GM23248 (cell line): ENCODE results near the gene CSH1. TPM values are rescaled to one million over a fixed set of nuclear protein-coding genes. Genes with fewer than 3 reads are reported as not detected.
"Not testable (repeated sequence)": the region's sequence is repeated elsewhere in the genome, so short reads cannot be mapped to it uniquely, and the experiment has no call there.

Source experiments
- DNase-seq: peaks from one replicate; pipeline ENCODE4 v3.0.0-alpha.2; 2015
- H2AFZ ChIP-seq: fragments of 200-600 bp; sonication (generic); 2 replicates; pipeline ENCODE4 v1.6.1; 2016; ENCODE audit warnings: antibody characterized with exemption
- H3F3A ChIP-seq: fragments of 200-600 bp; sonication (generic); 2 replicates; pipeline ENCODE4 v1.6.1; 2016; ENCODE audit warnings: mild to moderate bottlenecking, antibody characterized with exemption, mixed run types; ENCODE audit not compliant: insufficient read depth
- H3K27ac ChIP-seq: fragments of 200-600 bp; sonication (generic); 2 replicates; pipeline ENCODE4 v1.5.1; 2016; ENCODE audit warnings: mild to moderate bottlenecking
- H3K27me3 ChIP-seq: fragments of 200-600 bp; sonication (generic); replicated peaks from 2 replicates; pipeline ENCODE4 v1.6.1; 2016; ENCODE audit warnings: mild to moderate bottlenecking; ENCODE audit not compliant: insufficient read depth
- H3K36me3 ChIP-seq: fragments of 200-600 bp; sonication (generic); 2 replicates; pipeline ENCODE4 v1.6.1; 2016; ENCODE audit warnings: low read depth, mild to moderate bottlenecking
- H3K4me1 ChIP-seq: fragments of 200-600 bp; sonication (generic); 2 replicates; pipeline ENCODE4 v1.6.1; 2016; ENCODE audit warnings: mild to moderate bottlenecking; ENCODE audit not compliant: insufficient read depth
- H3K4me2 ChIP-seq: fragments of 200-600 bp; sonication (generic); one replicate; pipeline ENCODE4 v1.6.1; 2016; ENCODE audit warnings: mild to moderate bottlenecking; ENCODE audit not compliant: unreplicated experiment
- H3K4me3 ChIP-seq: fragments of 200-600 bp; sonication (generic); 2 replicates; pipeline ENCODE4 v1.5.1; 2016; ENCODE audit warnings: mild to moderate bottlenecking
- H3K79me2 ChIP-seq: fragments of 200-600 bp; sonication (generic); 2 replicates; pipeline ENCODE4 v1.6.1; 2016; ENCODE audit warnings: mild to moderate bottlenecking; ENCODE audit not compliant: insufficient read depth
- H3K9ac ChIP-seq: fragments of 200-600 bp; sonication (generic); 2 replicates; pipeline ENCODE4 v1.6.1; 2016; ENCODE audit warnings: mild to moderate bottlenecking
- H3K9me2 ChIP-seq: fragments of 200-600 bp; sonication (generic); 2 replicates; pipeline ENCODE4 v1.6.1; 2016; ENCODE audit warnings: mixed run types, mild to moderate bottlenecking, moderate library complexity; ENCODE audit not compliant: insufficient read depth
- H3K9me3 ChIP-seq: fragments of 200-600 bp; sonication (generic); one replicate; pipeline ENCODE4 v1.6.1; 2017; ENCODE audit warnings: low read depth
- H4K20me1 ChIP-seq: fragments of 200-600 bp; sonication (generic); 2 replicates; pipeline ENCODE4 v1.6.0; 2016; ENCODE audit not compliant: insufficient read depth
- EZH2 ChIP-seq: fragments of 200-600 bp; sonication (generic); IDR thresholded peaks from 2 replicates; pipeline ENCODE4 v1.6.1; 2018; ENCODE audit warnings: antibody characterized with exemption, mild to moderate bottlenecking; ENCODE audit not compliant: insufficient read depth, poor library complexity, severe bottlenecking
- EZH2phosphoT487 ChIP-seq: fragments of 200-600 bp; sonication (generic); IDR thresholded peaks from 2 replicates; pipeline ENCODE4 v1.6.1; 2018; ENCODE audit warnings: antibody characterized with exemption, moderate library complexity, mild to moderate bottlenecking, low read depth; ENCODE audit not compliant: insufficient read depth
- WGBS, 2 experiments: methylation state at CpG; one replicate each; pipeline ENCODE4 v1.1.6; 2015 to 2017; ENCODE audit warnings: low lambda C conversion rate in 2 of 2, low coverage in 1 of 2; ENCODE audit errors: missing lambda C conversion rate in 2 of 2; 5-methylcytosine and 5-hydroxymethylcytosine counted together
- in situ Hi-C: fragments of 300-500 bp; cut with MboI; formaldehyde crosslinking; loops from 2 replicates; pipeline ENCODE4 v1.15.0; 2020
- polyA plus RNA-seq: library from polyadenylated mRNA; unstranded; fragments of >200 nt; fragmentation: Nextera tagmentation; extraction: Ambion mirVana; gene quantifications from 2 replicates; pipeline ENCODE4 v1.2.1, GENCODE V29; 2016
- total RNA-seq: library from RNA; depleted of rRNA; stranded (reverse); fragments of >200 nt; shearing (Covaris generic); gene quantifications from 2 replicates; pipeline ENCODE4 v1.2.3, GENCODE V29; 2014

CSH1 gene
- total and polyA plus RNA-seq, 2 experiments from 2014 or later: not detected

GRCh38 chr17:63871646-63872365, 24.6 kb downstream of the CSH1 start:
- H3K9me3 ChIP-seq, H3K27ac ChIP-seq, in situ Hi-C loops, H2AFZ ChIP-seq, H3K4me3 ChIP-seq, H3K36me3 ChIP-seq, H4K20me1 ChIP-seq, H3K79me2 ChIP-seq, H3K4me2 ChIP-seq, H3K9me2 ChIP-seq, H3K9ac ChIP-seq, H3K27me3 ChIP-seq: not testable (repeated sequence)
- peak; percentile 32 for DNase-seq
- Histone ChIP-seq H3F3A (peaks cover 20% of the 10 kb centered on the region; the same call in 1 of the 2 replicates), H3K4me1 (peaks cover 15% of the 10 kb centered on the region)
- 90 to 91% methylated on average over 14 of the region's 15 CpGs for WGBS, 2 experiments

- H3K4me3 ChIP-seq, H3K27me3 ChIP-seq, H4K20me1 ChIP-seq, in situ Hi-C loops, H3K9me2 ChIP-seq, H3K36me3 ChIP-seq, H3K9ac ChIP-seq, H3K9me3 ChIP-seq, H3K79me2 ChIP-seq: not testable (repeated sequence)
- peak overlapping the region; percentile 28 for H3K4me2 ChIP-seq
- H3F3A ChIP-seq: peaks cover 20% of the 10 kb centered on the region; the same call in 1 of the 2 replicates
- H2AFZ ChIP-seq: peak overlapping the region; percentile 56
- peaks cover 15% of the 10 kb centered on the region for H3K4me1 ChIP-seq
- peak; percentile 24 for DNase-seq
- H3K27ac ChIP-seq: peak overlapping the region; percentile 47
- 33 to 37% methylated on average over 4 of the region's 4 CpGs for WGBS, 2 experiments
Observed at GRCh38 chr17:63870292-63870665, 26.1 kb downstream of the CSH1 start.

- DNase-seq: peak; percentile 42
- H2AFZ ChIP-seq: peak overlapping the region; percentile 56
- H3K9me2 ChIP-seq, H3K9me3 ChIP-seq, H3K36me3 ChIP-seq, H3K4me3 ChIP-seq, H3K9ac ChIP-seq, H4K20me1 ChIP-seq, H3K27me3 ChIP-seq, in situ Hi-C loops, H3K79me2 ChIP-seq: not testable (repeated sequence)
- H3K27ac ChIP-seq: peak overlapping the region; percentile 47
- WGBS, 2 experiments: 35 to 37% methylated on average over 9 of the region's 9 CpGs
- H3K4me1 ChIP-seq: peaks cover 15% of the 10 kb centered on the region
- peaks cover 20% of the 10 kb centered on the region; the same call in 1 of the 2 replicates for H3F3A ChIP-seq
- H3K4me2 ChIP-seq: peak overlapping the region; percentile 28
Observed at GRCh38 chr17:63869491-63870291, 26.7 kb downstream of the CSH1 start.

GRCh38 chr17:63866625-63867024, 29.7 kb downstream of the CSH1 start:
- H3K9me2 ChIP-seq, H4K20me1 ChIP-seq, H2AFZ ChIP-seq, H3K4me2 ChIP-seq, H3K9ac ChIP-seq, in situ Hi-C loops, H3K36me3 ChIP-seq, H3K4me3 ChIP-seq, H3K9me3 ChIP-seq, H3K79me2 ChIP-seq, H3K27ac ChIP-seq, H3K27me3 ChIP-seq: not testable (repeated sequence)
- 64 to 69% methylated on average over 7 of the region's 7 CpGs for WGBS, 2 experiments
- DNase-seq: peak; percentile 22
- Histone ChIP-seq H3K4me1 (peaks cover 15% of the 10 kb centered on the region), H3F3A (peaks cover 20% of the 10 kb centered on the region; the same call in 1 of the 2 replicates)

- Histone ChIP-seq H3K79me2 (no peaks in the 10 kb centered on the region), H3K9ac (no peak overlapping the region), H3K36me3 (no peaks in the 10 kb centered on the region), H3K27me3 (0 out of 2 replicates have a peak, but pooled peaks cover 4% of the 10 kb centered on the region), H3K9me3 (no peaks in the 10 kb centered on the region), H4K20me1 (no peaks in the 10 kb centered on the region), H3K4me2 (no peak overlapping the region), H3F3A (no peaks in the 10 kb centered on the region), H3K27ac (no peak overlapping the region), H3K9me2 (no peaks in the 10 kb centered on the region), H2AFZ (no peak overlapping the region), H3K4me1 (no peaks in the 10 kb centered on the region), H3K4me3 (no peak overlapping the region)
- 68 to 72% methylated on average over 3 of the region's 3 CpGs for WGBS, 2 experiments
- TF ChIP-seq EZH2 (no peak), EZH2phosphoT487 (no peak)
- in situ Hi-C loops: no loop called here
- no peak for DNase-seq
Observed at GRCh38 chr17:63859257-63859656, 37.1 kb downstream of the CSH1 start.

GRCh38 chr17:63856425-63856824, 39.9 kb downstream of the CSH1 start:
- H3K4me1 ChIP-seq, H4K20me1 ChIP-seq, H3K36me3 ChIP-seq, H3F3A ChIP-seq, H3K4me2 ChIP-seq, DNase-seq, H3K4me3 ChIP-seq, H3K9ac ChIP-seq, H3K27me3 ChIP-seq, H3K79me2 ChIP-seq, H3K9me2 ChIP-seq, H3K27ac ChIP-seq, in situ Hi-C loops, H2AFZ ChIP-seq, H3K9me3 ChIP-seq: not testable (repeated sequence)
- 82 to 87% methylated on average over 8 of the region's 8 CpGs for WGBS, 2 experiments
